Activated naive CD8-positive, alpha-beta T cell treated with anti-CD3 and anti-CD28 coated beads, Interleukin-2, amount 10 ng/mL, durations not matched to agents 7 days and 5 days (primary cell): ENCODE results near the gene C5. TPM values are rescaled to one million over a fixed set of nuclear protein-coding genes. Genes with fewer than 3 reads are reported as not detected.

Source experiments
- ATAC-seq: fragments of 150-1000 bp; cut with Tn5 transposase; one replicate; pipeline ENCODE4 v1.10.0; 2021; ENCODE audit warnings: low read depth, moderate library complexity
- POLR2A ChIA-PET: fragments of 350-600 bp; sonication (Branson Sonifier 250); formaldehyde crosslinking; loops from one replicate; lab custom pipeline; 2021; ENCODE audit warnings: antibody characterized with exemption; lab: Charles Lee
- DNase-seq: peaks from one replicate; pipeline ENCODE4 v3.0.0; 2021
- H3K27ac Mint-ChIP-seq: one replicate; pipeline ENCODE4 v1.8.0; 2022; ENCODE audit warnings: mild to moderate bottlenecking, mixed read lengths
- H3K27me3 Mint-ChIP-seq: one replicate; pipeline ENCODE4 v1.8.0; 2022; ENCODE audit warnings: mild to moderate bottlenecking, moderate library complexity, mixed read lengths
- H3K36me3 Mint-ChIP-seq: one replicate; pipeline ENCODE4 v1.8.0; 2021; ENCODE audit warnings: mild to moderate bottlenecking, mixed read lengths
- H3K4me1 Mint-ChIP-seq: one replicate; pipeline ENCODE4 v1.8.0; 2021; ENCODE audit warnings: mixed read lengths
- H3K4me3 Mint-ChIP-seq: one replicate; pipeline ENCODE4 v1.8.0; 2022; ENCODE audit warnings: mild to moderate bottlenecking, moderate library complexity, mixed read lengths
- H3K9me3 Mint-ChIP-seq: one replicate; pipeline ENCODE4 v1.8.0; 2021; ENCODE audit warnings: mixed read lengths
- total RNA-seq, 2 experiments: library from RNA; stranded (reverse); gene quantifications; one replicate each; pipeline ENCODE4 v1.2.3, GENCODE V29; 2021

The C5 gene
- total RNA-seq, 2 experiments from 2014 or later, result 2.8 to 3.5 TPM

DNA sequence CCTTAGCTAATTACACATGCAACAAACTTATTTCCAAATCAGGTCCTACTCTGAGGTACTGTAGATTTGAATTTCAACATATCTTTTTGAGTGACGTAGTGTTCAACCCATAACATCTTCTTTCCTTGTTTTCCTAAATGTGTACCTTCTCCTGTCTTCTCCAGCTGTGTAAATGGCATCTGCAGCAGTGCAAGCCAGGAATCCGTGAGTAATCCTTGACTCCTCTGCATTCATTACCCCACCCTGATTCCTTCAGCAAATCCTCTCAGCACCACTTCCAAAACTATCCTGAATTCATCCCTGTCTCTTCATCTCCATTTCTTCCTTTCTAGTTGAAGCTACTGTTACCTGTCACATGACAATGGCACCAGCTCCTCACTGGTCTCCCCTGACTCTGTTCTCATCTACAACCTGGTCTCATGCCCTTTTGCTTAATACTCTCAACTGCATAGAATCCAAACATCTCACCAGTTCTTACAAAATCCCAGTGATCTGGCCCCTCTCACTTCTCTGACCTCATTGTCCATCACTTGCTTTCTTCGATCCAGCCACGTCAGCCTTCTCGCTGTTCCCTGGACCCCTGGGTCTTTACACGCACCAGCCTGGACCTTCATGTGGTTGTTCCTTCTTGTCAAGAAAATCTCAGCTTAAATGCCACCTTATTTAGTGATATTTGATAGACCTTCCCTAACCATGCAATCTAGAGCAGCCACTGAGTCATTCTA, 108.9 kb downstream of the C5 start:
- ATAC-seq, result no peak
- POLR2A ChIA-PET, result no interaction called here
- Mint-ChIP-seq H3K4me1 (peaks cover 15% of the 10 kb centered on the region), H3K4me3 (no peak overlapping the region), H3K27me3 (no peaks in the 10 kb centered on the region), H3K9me3 (no peaks in the 10 kb centered on the region), H3K27ac (peak overlapping the region; percentile 3), H3K36me3 (no peaks in the 10 kb centered on the region)
- no peak for DNase-seq

DNA sequence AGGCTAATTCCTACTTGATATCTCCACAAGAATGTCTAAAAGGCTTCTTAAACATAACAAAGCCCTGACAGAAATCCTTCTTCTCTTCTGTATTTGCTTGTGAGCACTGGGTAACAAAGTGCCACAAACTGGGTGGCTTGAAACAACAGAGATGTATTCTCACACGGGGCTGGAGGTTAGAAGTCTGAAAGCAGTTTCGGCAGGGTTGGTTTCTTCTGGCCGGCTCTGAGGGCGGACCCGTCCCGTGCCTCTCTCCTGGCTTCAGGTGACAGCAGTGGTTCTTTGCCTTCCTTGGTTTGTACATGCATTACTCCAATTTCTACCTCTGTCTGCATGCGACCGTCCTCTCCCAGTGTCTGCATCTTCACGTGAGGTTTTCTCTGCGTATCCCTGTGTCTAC, 109.5 kb downstream of the C5 start:
- Mint-ChIP-seq H3K36me3 (no peaks in the 10 kb centered on the region), H3K9me3 (no peaks in the 10 kb centered on the region), H3K27ac (no peak overlapping the region), H3K4me3 (no peak overlapping the region), H3K4me1 (peaks cover 20% of the 10 kb centered on the region), H3K27me3 (no peaks in the 10 kb centered on the region)
- POLR2A ChIA-PET, result no interaction called here
- no peak for DNase-seq
- no peak for ATAC-seq

DNA sequence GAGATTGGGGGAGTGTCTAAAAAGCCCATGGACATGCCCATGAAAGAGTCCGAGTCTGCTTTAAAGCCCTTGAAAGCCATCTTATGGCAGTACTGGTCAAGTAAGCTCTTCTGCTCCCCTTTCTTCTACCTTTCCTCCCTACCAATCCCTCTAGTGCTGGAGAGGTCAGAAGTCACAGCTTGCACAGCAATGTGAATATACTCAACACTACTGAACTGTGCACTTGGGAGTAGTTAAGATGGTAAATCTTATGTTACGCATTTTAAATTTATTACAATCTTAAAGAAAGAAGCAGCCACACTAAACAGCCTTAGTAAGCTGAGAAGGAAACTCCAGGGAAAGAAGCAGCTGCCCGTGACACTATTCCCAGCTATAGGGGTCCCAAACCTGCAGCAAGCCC, 111.2 kb downstream of the C5 start:
- H3K4me1 Mint-ChIP-seq, result peaks cover 30% of the 10 kb centered on the region
- POLR2A ChIA-PET, result no interaction called here
- no peaks in the 10 kb centered on the region for H3K27me3 Mint-ChIP-seq
- no peak overlapping the region for H3K4me3 Mint-ChIP-seq
- DNase-seq (no peak), ATAC-seq (no peak)
- no peaks in the 10 kb centered on the region for H3K9me3 Mint-ChIP-seq
- no peak overlapping the region for H3K27ac Mint-ChIP-seq
- H3K36me3 Mint-ChIP-seq, result no peaks in the 10 kb centered on the region

DNA sequence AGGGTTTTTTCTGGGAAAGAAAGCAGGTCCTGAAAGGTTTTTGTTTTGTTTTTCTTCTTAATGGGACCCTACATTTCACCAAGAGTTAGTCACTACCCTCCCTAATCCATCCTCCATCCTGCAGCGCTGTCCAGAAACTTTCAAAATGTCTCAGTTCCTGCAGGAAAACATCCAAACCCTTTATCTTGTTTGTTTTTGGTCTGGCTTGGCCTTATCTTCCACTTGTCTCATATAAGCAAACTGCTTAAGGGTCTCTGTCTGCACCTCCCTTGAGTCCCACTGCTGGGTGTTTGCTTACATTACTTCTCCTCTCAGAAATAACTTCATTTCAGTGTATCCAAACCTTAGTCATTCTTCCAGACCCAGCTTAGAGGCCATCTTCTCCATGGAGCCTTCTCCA, 112.5 kb downstream of the C5 start:
- ATAC-seq, result no peak
- no peak overlapping the region for H3K4me3 Mint-ChIP-seq
- POLR2A ChIA-PET, result interaction anchor here (0.9 to 3.3 kb wide), 3 partner anchors 40 to 144 kb away, joined by 3 to 8 read pairs (median 8); partner anchors contain the start of genes FBXW2 and PHF19
- no peak overlapping the region for H3K27ac Mint-ChIP-seq
- DNase-seq, result no peak
- no peaks in the 10 kb centered on the region for H3K36me3 Mint-ChIP-seq
- no peaks in the 10 kb centered on the region for H3K27me3 Mint-ChIP-seq
- H3K9me3 Mint-ChIP-seq, result no peaks in the 10 kb centered on the region
- peaks cover 41% of the 10 kb centered on the region for H3K4me1 Mint-ChIP-seq

DNA sequence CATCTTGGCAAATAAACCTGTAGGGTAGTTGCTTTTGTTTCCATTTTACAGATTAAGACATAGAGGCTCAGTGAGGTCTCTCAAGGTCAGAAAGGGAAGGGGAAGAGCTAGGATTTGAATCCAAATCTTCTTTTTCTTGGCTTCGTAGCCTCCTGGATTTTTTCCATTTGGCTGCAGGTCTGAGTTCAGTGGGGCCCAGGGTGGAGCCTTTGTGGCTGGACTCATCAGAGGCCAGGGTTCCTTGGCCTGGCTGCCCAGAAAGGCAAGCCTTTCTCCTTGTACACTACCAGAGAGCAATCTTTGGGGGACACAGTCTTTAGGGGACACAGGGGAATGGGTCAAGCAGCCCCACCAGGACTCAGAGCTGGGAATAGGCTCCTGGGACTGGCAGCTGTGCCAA, 112.9 kb downstream of the C5 start:
- Mint-ChIP-seq H3K36me3 (no peaks in the 10 kb centered on the region), H3K9me3 (no peaks in the 10 kb centered on the region), H3K4me1 (peaks cover 45% of the 10 kb centered on the region), H3K27me3 (no peaks in the 10 kb centered on the region), H3K27ac (peak overlapping the region; percentile 62), H3K4me3 (no peak overlapping the region)
- no peak for ATAC-seq
- DNase-seq, result no peak
- POLR2A ChIA-PET, result interaction anchor here (0.6 to 4.0 kb wide), 9 partner anchors 11 to 144 kb away, joined by 3 to 35 read pairs (median 4); partner anchors contain the start of genes FBXW2, PHF19 and TRAF1

DNA sequence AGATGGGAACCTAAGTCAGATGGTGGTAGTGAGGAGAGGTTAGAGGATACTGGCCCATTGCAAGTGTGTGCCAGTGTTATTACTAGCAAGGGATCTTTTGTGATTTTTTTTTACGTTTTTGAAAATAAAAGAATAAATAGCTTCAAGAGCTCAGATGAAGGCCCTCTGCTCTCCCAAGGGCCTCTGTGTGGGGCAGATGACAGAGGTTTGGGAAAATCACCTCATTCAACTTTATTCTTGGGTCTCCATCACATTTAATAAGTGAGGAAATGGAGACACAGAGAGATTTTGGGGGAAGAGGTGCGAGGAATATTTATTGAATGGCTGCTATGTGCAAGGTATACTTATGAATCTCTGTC, 113.3 kb downstream of the C5 start:
- Mint-ChIP-seq H3K36me3 (no peaks in the 10 kb centered on the region), H3K4me3 (peak overlapping the region; percentile 53), H3K9me3 (no peaks in the 10 kb centered on the region), H3K27ac (peak overlapping the region; percentile 81), H3K4me1 (peaks cover 49% of the 10 kb centered on the region), H3K27me3 (no peaks in the 10 kb centered on the region)
- POLR2A ChIA-PET, result interaction anchor here (0.6 to 4.0 kb wide), 9 partner anchors 11 to 143 kb away, joined by 3 to 35 read pairs (median 5); partner anchors contain the start of genes FBXW2, PHF19 and TRAF1
- DNase-seq, result no peak
- no peak for ATAC-seq

DNA sequence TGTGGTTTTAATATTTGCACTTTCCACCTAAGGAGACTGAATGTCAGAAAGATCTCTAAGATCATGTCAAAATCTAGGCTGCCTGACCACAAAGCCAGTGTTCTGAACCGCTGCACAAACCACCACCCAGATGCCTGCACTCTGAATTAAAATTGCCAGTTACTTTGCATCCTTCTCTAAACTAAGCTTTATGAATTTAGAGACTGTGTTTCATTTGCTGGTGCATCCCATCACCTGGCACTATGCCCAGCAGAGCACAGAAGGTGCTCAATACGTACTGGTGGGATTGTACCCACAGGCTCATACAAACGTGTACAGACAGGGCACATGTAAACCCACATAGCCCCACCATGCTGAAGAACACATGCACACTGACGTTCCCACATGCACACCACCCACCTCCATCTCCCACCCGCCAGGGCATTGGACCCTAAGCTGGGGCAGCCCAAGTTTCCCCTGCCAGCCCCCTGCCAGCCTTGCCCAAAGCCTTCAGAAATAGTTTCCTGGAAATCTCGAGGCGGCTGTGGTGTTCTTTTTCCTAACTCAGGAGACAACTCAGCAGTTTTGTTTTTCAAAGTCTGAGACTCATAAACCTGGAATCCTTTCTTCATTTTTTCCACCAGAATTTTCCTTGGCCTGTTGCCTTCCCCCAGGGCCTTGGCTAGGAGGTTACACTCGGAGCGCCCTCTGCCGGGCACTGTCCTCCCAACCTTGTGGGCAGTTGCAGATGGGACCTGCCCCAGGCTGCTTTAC, 113.9 kb downstream of the C5 start:
- Mint-ChIP-seq H3K36me3 (no peaks in the 10 kb centered on the region), H3K4me3 (peak overlapping the region; percentile 53), H3K4me1 (peaks cover 55% of the 10 kb centered on the region), H3K27me3 (no peaks in the 10 kb centered on the region), H3K9me3 (no peaks in the 10 kb centered on the region), H3K27ac (peak overlapping the region; percentile 81)
- DNase-seq (peak; percentile 88), ATAC-seq (peak; percentile 70)
- POLR2A ChIA-PET, result interaction anchor here (0.8 to 4.0 kb wide), 10 partner anchors 10 to 143 kb away, joined by 3 to 35 read pairs (median 4); partner anchors contain the start of genes FBXW2, PHF19 and TRAF1

DNA sequence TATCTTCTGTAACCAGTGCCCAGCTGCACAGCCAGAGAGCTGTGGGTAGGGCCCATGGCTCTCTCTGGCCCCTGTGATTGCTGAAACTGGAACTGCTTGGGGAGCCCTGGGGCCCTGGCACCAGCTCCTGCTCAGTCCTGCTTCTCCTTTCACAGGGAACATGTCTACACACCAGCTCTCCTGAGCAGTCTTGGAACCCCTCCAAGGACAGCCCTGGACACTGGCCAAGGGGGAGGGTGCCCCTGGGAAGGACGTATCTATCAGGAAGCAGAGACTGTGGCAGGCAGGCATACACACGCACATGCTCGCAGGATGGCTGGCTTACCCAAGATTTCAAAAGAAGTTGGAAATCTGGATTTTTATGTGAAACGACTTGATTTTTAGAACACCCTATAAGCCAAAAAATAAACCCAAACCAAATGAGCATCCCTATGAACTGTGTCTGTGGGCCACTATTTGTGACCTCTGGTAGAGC, 114.7 kb downstream of the C5 start:
- no peaks in the 10 kb centered on the region for H3K9me3 Mint-ChIP-seq
- H3K4me1 Mint-ChIP-seq, result peaks cover 59% of the 10 kb centered on the region
- no peaks in the 10 kb centered on the region for H3K27me3 Mint-ChIP-seq
- DNase-seq (peak; percentile 47), ATAC-seq (no peak)
- H3K36me3 Mint-ChIP-seq, result no peaks in the 10 kb centered on the region
- peak overlapping the region; percentile 81 for H3K27ac Mint-ChIP-seq
- H3K4me3 Mint-ChIP-seq, result peak overlapping the region; percentile 53
- POLR2A ChIA-PET, result interaction anchor here (0.6 to 4.7 kb wide), 10 partner anchors 9 to 142 kb away, joined by 3 to 54 read pairs (median 6); partner anchors contain the start of genes FBXW2, PHF19 and TRAF1

DNA sequence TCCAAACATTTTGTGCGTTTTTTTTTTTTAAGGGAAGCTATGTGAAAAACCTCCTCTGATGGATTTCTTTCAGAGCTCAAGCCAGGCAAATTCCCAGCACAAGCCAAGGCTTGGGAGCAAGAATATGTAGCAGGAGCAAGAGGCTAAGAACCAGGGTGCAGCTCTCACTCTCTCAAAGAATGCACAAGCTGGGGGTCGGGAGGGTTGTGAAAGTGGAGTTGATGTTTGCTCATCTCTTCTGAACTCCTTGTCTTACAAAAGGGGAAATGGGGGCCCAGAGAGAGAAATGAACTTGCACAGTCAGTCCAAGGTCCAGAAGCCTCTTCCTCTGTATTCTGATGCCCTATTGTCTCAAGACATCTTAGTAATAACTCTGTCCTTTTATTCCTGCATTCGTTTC, 115.8 kb downstream of the C5 start:
- Mint-ChIP-seq H3K4me1 (peaks cover 66% of the 10 kb centered on the region), H3K36me3 (peaks cover 3% of the 10 kb centered on the region), H3K9me3 (no peaks in the 10 kb centered on the region), H3K27ac (peak overlapping the region; percentile 87), H3K27me3 (no peaks in the 10 kb centered on the region), H3K4me3 (peak overlapping the region; percentile 43)
- DNase-seq (no peak), ATAC-seq (no peak)
- POLR2A ChIA-PET, result interaction anchor here (0.7 to 4.7 kb wide), 7 partner anchors 8 to 353 kb away, joined by 3 to 54 read pairs (median 4); partner anchors contain the start of genes FBXW2, PHF19 and TRAF1

DNA sequence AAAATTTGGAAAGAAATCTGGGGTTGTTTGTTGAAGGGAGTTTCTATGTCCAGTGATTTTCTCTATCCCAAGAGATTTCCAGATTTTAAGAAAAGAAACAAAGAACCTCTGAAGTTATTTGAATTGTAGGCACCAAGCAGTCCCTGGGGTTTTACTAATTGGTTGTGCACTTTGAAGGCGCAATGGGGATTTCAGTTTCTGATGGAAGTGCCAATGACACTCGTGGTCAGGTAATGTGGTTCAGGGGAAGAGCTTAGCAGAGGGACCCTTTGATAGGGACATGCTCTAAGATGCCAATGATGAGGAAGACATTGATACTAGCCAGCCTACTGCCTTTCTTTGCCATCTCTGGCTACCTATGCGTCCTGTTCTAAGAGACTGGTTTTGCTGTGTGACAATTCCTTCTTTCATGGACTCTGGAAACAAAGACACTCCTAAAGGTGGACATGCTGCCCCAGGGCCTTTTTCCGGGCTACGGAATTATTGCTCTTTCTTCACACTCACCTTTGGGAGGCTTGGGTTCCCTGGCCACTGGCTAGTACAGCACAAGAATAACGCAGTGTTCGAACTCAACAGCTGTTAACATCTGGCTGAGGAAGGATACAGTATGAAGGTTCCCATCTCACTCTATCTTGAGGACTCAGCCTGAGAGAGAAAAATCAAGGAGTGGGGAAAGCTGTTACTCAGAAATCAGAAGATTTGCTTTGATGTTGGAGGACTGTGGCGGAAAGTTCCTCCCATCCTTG, 116.6 kb downstream of the C5 start:
- Mint-ChIP-seq H3K27me3 (no peaks in the 10 kb centered on the region), H3K9me3 (no peaks in the 10 kb centered on the region), H3K36me3 (peaks cover 3% of the 10 kb centered on the region), H3K4me1 (peaks cover 67% of the 10 kb centered on the region), H3K27ac (peak overlapping the region; percentile 87), H3K4me3 (peak overlapping the region; percentile 56)
- ATAC-seq (no peak), DNase-seq (no peak)
- POLR2A ChIA-PET, result interaction anchor here (1.0 to 4.7 kb wide), 6 partner anchors 7 to 64 kb away, joined by 3 to 54 read pairs (median 8); partner anchors contain the start of genes PHF19 and TRAF1

DNA sequence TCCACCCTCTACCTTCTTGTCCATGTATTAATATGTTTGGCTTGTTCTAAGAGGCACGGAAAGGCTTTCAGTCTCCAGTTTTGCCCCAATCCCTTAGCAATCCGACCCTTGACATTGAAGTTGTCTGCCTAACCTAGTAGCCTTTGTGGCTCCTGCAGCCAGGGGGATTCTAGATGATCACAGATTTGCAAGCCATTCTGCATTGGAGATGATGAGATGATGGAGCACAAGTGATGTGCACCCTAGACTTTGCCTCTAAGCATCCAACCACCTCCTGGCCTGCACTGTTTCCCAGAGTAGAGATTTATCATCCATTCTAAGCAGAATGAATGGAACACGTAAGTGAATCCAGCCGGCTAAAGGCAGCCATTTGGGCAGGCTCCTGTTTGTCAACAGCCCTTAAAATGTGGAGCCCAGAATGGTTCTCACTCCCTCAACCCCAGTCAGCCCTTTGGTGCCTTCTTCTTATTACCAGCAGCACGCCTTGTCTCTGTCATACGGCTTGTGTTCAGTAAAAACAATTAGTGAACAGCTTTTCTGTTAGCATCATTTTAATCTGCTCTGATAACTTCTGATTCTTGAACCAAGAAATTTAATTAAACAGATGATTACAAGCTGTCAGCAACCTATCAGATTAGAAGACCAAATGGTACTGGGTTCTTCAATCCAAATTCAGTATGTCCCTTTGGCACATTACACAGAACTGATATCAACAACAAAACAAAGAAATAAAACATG, 117.8 kb downstream of the C5 start:
- peaks cover 78% of the 10 kb centered on the region for H3K4me1 Mint-ChIP-seq
- no peak for ATAC-seq
- no peaks in the 10 kb centered on the region for H3K9me3 Mint-ChIP-seq
- peak overlapping the region; percentile 99 for H3K27ac Mint-ChIP-seq
- POLR2A ChIA-PET, result interaction anchor here (0.8 to 4.7 kb wide), 15 partner anchors 11 to 220 kb away, joined by 3 to 54 read pairs (median 6); partner anchors contain the start of genes FBXW2 and PHF19
- H3K27me3 Mint-ChIP-seq, result no peaks in the 10 kb centered on the region
- no peak for DNase-seq
- peak overlapping the region; percentile 85 for H3K4me3 Mint-ChIP-seq
- H3K36me3 Mint-ChIP-seq, result peaks cover 3% of the 10 kb centered on the region
